HG03196 (cell line): Measurements from ENCODE around the gene PIGBOS1.
A peak's percentile ranks its signal among the peaks of the same experiment; 100 is the strongest.
"Not testable (repeated sequence)": the region's sequence is repeated elsewhere in the genome, so short reads cannot be mapped to it uniquely, and the experiment has no call there.

ENCODE experiments used
- ATAC-seq: cut with Tn5 transposase; IDR thresholded peaks from one replicate; pipeline ENCODE4 v1.9.1; 2021; ENCODE audit not compliant: unreplicated experiment

PIGBOS1 gene, protein sequence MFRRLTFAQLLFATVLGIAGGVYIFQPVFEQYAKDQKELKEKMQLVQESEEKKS

GRCh38 chr15:55318588-55319494 is at the start of gene PIGBOS1, which contains the start of gene PIGB:
PIGBOS1 (minus strand) TSS chr15:55319123; CDS start chr15:55317792, 1,331 bp downstream.
PIGB (plus strand) TSS chr15:55319222; CDS start chr15:55319251, 29 bp downstream.
- peak; percentile 94 for ATAC-seq

DNA sequence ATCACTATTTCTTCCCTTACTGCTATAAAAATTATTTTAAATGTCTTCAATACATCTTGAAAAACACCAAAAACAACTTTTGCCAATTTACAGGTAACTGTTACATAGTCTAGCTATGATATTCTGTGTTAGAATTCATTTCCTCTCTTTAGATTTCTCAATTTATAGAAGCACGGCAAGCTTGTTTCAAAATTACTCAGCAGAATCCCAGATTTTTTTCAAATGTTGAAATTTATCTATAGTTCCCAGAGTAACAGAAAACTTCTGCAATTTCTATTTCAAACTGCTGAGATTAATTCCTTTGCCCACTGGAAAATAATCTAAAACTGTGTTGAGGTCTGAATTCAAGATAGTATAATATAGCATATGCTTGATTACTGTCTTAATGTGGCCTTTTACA is 48.1 kb upstream of the PIGBOS1 start:
- no peak for ATAC-seq

DNA sequence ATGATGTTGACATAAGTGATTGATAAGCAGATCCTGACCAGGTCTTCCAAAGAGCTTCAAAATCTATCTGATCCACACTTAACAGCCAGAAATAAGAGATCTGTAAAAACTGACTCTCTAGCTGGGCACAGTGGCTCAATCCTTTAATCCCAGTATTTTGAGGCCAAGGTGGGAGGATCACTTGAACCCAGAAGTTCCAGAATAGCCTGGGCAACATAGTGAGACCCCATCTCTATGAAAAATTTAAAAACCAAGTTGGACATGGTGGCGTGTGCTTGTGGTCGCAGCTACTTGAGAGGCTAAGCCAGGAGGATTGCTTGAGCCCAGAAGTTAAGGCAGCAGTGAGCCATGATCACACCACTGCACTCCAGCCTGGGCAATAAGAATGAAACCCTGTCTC is 43.7 kb upstream of the PIGBOS1 start:
- ATAC-seq: no peak

- no peak for ATAC-seq
These were observed 42.1 kb upstream of the PIGBOS1 start for GRCh38 chr15:55361048-55361447.

DNA sequence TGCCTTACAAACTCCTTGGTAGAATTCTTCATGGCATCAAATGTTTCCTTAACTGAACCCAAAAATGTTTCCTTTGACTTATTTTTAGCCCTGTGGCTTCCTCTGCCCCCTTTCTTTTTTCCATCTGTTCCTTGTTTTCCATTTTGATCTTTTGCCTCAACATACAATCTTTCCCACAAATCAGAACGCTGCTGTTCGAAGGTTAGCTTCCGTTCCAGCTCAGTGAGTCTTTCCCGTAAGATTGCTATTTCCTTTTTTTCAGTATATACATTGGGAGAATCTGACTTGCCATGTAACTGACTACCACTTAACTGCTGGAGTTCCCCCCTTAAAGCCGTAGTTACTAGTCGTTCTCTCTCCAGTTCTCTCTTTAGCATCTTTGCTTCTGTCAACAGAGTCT is 41.3 kb upstream of the PIGBOS1 start:
- no peak for ATAC-seq

- no peak for ATAC-seq
These were observed 39.5 kb upstream of the PIGBOS1 start for GRCh38 chr15:55358471-55358870.

- ATAC-seq: no peak
These were observed 38.9 kb upstream of the PIGBOS1 start for GRCh38 chr15:55357774-55358173.

DNA sequence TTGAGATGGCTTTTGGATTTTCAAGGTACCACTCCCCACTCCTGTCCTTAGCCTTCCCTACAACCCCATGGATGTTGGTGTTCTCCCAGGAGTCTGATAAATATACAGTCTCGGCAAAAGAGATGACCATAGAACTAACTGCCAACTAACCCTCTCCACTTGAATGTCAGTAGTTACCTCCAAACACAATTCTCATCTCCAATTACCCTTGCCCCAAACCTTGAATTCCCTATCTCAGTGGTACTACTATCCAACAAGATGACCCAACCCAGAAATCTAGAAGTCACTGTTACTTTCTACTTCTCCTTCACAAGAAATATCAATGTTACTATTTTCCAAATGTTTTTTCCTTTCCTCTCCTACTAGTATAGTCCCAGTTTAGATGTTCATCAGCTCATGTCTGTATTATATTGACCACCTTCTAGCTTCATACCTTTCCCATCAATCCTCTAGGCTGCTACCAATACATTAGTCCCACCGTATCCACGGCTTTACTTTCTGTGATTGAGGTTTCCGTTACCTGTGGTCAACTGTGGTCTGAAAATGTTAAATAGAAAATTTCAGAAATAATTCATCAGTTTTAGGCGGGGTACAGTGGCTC is 38.2 kb upstream of the PIGBOS1 start:
- no peak for ATAC-seq

GRCh38 chr15:55353025-55353424 is 34.1 kb upstream of the PIGBOS1 start:
- ATAC-seq: no peak

DNA sequence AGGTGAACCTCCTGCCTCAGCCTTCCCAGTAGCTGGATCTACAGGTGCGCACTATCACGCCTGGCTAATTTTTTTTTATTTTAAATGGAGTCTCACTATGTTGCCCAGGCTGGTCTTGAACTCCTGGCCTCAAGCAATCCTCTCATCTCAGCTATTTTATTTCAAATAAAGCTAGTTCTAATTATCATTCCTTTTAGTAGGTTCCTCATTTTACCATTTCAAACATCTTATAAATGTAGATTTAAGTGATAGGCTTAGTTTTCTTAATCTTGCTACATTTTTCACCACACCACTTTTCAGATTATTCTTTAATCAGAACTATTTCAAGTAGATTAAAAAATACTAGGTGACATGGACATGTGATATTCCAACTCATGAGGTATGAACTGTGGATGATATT is 30.4 kb upstream of the PIGBOS1 start:
- no peak for ATAC-seq

- no peak for ATAC-seq
These were observed 29.4 kb upstream of the PIGBOS1 start for GRCh38 chr15:55348281-55348778.

GRCh38 chr15:55344206-55344605 is 25.3 kb upstream of the PIGBOS1 start:
- no peak for ATAC-seq

DNA sequence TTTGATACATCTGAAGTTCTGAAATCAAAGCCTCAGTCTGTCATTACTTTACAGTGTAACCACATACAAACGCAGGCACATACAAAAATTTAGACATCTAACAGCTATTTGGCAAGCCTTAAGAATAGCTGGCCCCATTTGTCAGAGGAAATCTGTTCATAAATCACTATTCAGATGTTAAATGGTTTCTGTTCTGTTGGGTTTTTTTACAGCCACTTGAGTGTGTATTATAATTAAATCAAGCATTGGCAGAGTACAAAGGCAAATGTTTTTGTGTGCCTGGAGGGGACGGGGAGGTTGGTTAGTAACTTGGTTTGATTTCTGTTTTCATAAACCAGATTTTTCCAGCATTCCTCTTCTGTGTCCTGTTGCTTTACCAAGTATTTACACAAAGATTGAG is 24.2 kb upstream of the PIGBOS1 start:
- ATAC-seq: no peak

- no peak for ATAC-seq
These were observed 18.2 kb upstream of the PIGBOS1 start for GRCh38 chr15:55337160-55337559.

- ATAC-seq: no peak
These were observed 16.1 kb upstream of the PIGBOS1 start for GRCh38 chr15:55334997-55335396.

DNA sequence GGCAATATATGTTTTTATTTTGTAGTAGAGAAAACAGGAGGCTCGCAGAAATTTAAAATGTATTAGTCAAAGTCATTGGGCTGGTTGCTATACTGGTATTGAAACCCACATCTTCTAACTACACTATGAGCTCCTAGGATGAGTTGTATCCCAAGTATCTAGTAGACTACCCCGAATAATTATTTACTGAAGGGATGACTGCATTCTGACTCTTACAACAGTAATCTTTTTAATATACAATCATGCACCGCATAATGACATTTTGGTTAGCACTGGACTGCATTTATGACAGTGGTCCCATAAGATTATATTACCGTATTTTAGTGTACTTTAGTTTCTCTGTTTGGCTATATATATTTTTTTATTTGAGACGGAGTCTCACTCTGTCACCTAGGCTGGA is 15.4 kb upstream of the PIGBOS1 start:
- ATAC-seq: no peak

GRCh38 chr15:55327387-55327786 is 8.5 kb upstream of the PIGBOS1 start:
- no peak for ATAC-seq

DNA sequence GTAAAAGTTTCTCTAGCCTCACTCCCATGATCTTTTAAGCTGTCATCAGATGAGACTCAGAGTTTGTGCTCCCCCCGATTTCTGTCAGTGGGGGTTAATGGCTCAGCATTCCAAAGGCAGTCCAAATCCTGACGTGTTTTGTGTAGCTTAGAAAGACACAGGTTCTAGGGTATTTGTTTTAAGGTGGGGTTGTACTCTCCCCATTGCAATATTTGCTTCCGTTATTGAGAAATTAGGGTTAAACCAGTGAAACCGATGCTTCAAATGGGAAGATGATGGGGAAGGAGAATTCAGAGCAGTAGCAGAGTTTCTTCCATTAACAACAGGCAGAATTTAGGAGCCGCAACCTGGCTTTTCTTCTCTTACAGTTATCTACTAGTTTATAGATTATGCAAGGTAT is 3.5 kb upstream of the PIGBOS1 start:
- ATAC-seq: no peak

GRCh38 chr15:55320963-55321362 is 2.0 kb upstream of the PIGBOS1 start:
- no peak for ATAC-seq

DNA sequence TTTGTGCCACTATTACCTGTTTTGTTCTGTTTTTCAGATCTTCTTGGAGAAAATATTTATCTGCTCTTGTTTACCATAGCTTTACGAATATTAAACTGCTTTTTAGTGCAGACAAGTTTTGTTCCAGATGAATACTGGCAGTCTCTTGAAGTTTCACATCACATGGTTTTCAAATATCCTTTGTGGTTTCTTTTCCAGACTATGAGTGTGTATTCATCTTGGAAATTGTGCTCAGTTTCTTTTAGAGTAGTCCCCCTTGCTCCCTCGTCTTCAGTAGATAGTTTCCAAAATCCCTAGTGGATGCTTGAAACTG is 1.3 kb upstream of the PIGBOS1 start:
- ATAC-seq: no peak

DNA sequence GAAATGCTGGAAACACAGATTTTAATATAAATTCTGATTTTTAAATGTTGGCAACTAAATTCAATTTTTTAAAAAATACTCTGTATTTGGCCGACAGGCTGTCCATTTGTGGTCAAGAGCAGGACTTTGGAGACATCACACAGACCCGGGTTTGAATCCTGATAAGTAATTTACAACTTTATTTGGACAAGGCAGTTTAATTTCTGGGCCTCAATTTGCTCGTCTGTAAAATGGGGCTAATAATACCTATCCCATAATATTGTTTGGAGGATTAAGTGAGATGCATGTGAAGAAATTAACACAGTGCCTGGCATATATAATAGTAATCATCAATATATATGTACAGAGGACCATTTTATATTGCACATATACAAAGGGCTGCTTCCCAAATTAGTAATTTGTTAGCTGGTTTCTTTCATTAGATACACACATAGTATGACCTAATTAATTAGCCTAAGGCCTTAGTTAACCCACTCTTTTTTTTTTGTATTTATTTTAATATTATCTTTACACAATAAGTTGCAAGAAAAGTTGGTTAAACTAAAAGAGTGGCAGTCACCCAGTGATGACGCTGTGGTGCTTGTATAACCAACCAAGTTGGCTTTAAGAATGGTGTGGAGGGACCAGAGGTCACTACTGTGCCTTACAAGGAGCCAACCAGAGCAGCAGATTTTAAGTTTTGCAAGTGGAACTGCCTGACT is 764 bp upstream of the PIGBOS1 start:
- peak; percentile 31 for ATAC-seq

- ATAC-seq: not testable (repeated sequence)
These were observed 16.1 kb downstream of the PIGBOS1 start for GRCh38 chr15:55302801-55303200.
